K562 (cell line): ENCODE data around the gene SLC25A45. TPM values are rescaled to one million over a fixed set of nuclear protein-coding genes. Genes with fewer than 3 reads are reported as not detected.

Source experiments
- ARID2 ChIP-seq: fragments of 450-650 bp; IDR thresholded peaks from 2 replicates; pipeline ENCODE4 v1.6.1; 2017; ENCODE audit warnings: antibody characterized with exemption, mild to moderate bottlenecking
- BHLHE40 ChIP-seq: IDR thresholded peaks from 2 replicates; pipeline ENCODE4 v1.6.1; 2011; ENCODE audit warnings: low read length, improper control_type of control experiment
- C11orf30 ChIP-seq: fragments of 450-650 bp; IDR thresholded peaks from 2 replicates; pipeline ENCODE4 v1.6.1; 2016; ENCODE audit warnings: low read depth, mild to moderate bottlenecking
- CREB3L1 ChIP-seq: fragments of 450-650 bp; IDR thresholded peaks from 2 replicates; pipeline ENCODE4 v1.6.1; 2014; ENCODE audit warnings: low read depth, mild to moderate bottlenecking, moderate library complexity, borderline replicate concordance
- FIP1L1 ChIP-seq: fragments of 200-400 bp; formaldehyde crosslinking; IDR thresholded peaks from 2 replicates; pipeline ENCODE4 v1.6.1; 2018; ENCODE audit warnings: mild to moderate bottlenecking, low read depth, low read length; ENCODE audit not compliant: poor library complexity, severe bottlenecking
- FOXM1 ChIP-seq, 2 experiments: fragments of 450-650 bp in 1 of 2; sonication (generic) in 1 of 2; formaldehyde crosslinking in 1 of 2; IDR thresholded peaks; 2 replicates each; pipeline versions ENCODE4 v1.6.1 to v1.9.0; 2017 to 2022; ENCODE audit warnings: low read depth in 2 of 2, mild to moderate bottlenecking in 2 of 2, missing genetic modification reagents in 1 of 2, moderate library complexity in 1 of 2
- HNRNPLL ChIP-seq: fragments of 200-400 bp; formaldehyde crosslinking; IDR thresholded peaks from 2 replicates; pipeline ENCODE4 v1.6.1; 2017; ENCODE audit warnings: low read length, low read depth, mild to moderate bottlenecking; ENCODE audit not compliant: poor library complexity, severe bottlenecking
- KLF13 ChIP-seq: fragments of 450-650 bp; IDR thresholded peaks from 2 replicates; pipeline ENCODE4 v1.6.1; 2016; ENCODE audit warnings: missing genetic modification characterization, low read depth, mild to moderate bottlenecking, missing compliant biosample characterization, moderate library complexity, borderline replicate concordance
- MGA ChIP-seq: fragments of 450-650 bp; IDR thresholded peaks from 2 replicates; pipeline ENCODE4 v1.6.1; 2016; ENCODE audit warnings: mild to moderate bottlenecking, moderate library complexity
- PCBP1 ChIP-seq: fragments of 200-400 bp; formaldehyde crosslinking; IDR thresholded peaks from 2 replicates; pipeline ENCODE4 v1.6.1; 2018; ENCODE audit warnings: mild to moderate bottlenecking, low read depth, low read length; ENCODE audit not compliant: poor library complexity, severe bottlenecking
- RFX7 ChIP-seq: fragments of 250-450 bp; sonication (Bioruptor Pico); IDR thresholded peaks from 2 replicates; pipeline ENCODE4 v1.5.1; 2021; ENCODE audit warnings: mild to moderate bottlenecking
- SRSF7 ChIP-seq: fragments of 200-400 bp; formaldehyde crosslinking; optimal IDR thresholded peaks from 2 replicates; pipeline ENCODE3; 2017; ENCODE audit warnings: mild to moderate bottlenecking, low read depth, low read length
- ZNF165 ChIP-seq: fragments of 250-450 bp; sonication (Bioruptor Pico); IDR thresholded peaks from 2 replicates; pipeline ENCODE4 v1.4.0; 2020; ENCODE audit warnings: borderline replicate concordance
- ZNF24 ChIP-seq: fragments of 450-650 bp; IDR thresholded peaks from 2 replicates; pipeline ENCODE4 v1.6.1; 2016
- ZNF316 ChIP-seq: fragments of 450-650 bp; IDR thresholded peaks from 2 replicates; pipeline ENCODE4 v1.6.1; 2016
- ZNF324 ChIP-seq: fragments of 250-450 bp; sonication (Bioruptor Pico); IDR thresholded peaks from 2 replicates; pipeline ENCODE4 v1.4.0; 2020; ENCODE audit warnings: mild to moderate bottlenecking
- polyA plus RNA-seq, 8 experiments: library from polyadenylated mRNA; depleted of rRNA in 4 of 8; stranded (reverse) in 5 of 8; unstranded in 3 of 8; fragments of >200 nt; fragmentation: Nextera tagmentation in 2 of 8; fragmentation: Illumina TruSeq in 1 of 8; extraction: Ambion mirVana in 2 of 8; extraction: Trizol in 1 of 8; gene quantifications; 2 replicates each; pipeline versions ENCODE4 v1.2.1 to v1.2.3, GENCODE V29; 2011 to 2014; ENCODE audit warnings: inconsistent platforms in 1 of 8, missing spikeins in 1 of 8
- total RNA-seq, 7 experiments: library from RNA; depleted of rRNA in 6 of 7; stranded (reverse); fragments of >200 nt in 6 of 7; fragmentation: Illumina TruSeq in 2 of 7; extraction: Trizol in 2 of 7; gene quantifications; 2 replicates each; pipeline versions ENCODE4 v1.2.1 to v1.2.3, GENCODE V29; 2011 to 2021; ENCODE audit warnings: low replicate concordance in 1 of 7

SLC25A45 gene
- total and polyA plus RNA-seq, 9 of the 15 experiments (the other 6 are each of a cell fraction or from before 2014, with no cell fraction given): 0.15 to 2.3 (median 0.68) TPM

- TF ChIP-seq ZNF324 (CRISPR knock-in tag) (no peak; the same call in 1 of the 2 replicates), FOXM1 (IDR thresholded peaks at IDR 0.05; ENCODE audit: low read depth) (no peak), FOXM1 (CRISPR knock-in tag; IDR thresholded peaks at IDR 0.05; ENCODE audit: low read depth) (no peak), FIP1L1 (peak; percentile 52), ZNF165 (no peak), BHLHE40 (peak; percentile 37; the same call in 1 of the 2 replicates), C11orf30 (no peak), CREB3L1 (no peak), SRSF7 (no peak), KLF13 (tag) (peak; percentile 17; the same call in 1 of the 2 replicates), ZNF24 (peak; percentile 41; the same call in 1 of the 2 replicates), RFX7 (no peak), ZNF316 (no peak), ARID2 (peak; percentile 84), MGA (no peak), HNRNPLL (peak; percentile 43), PCBP1 (no peak)
Measured at GRCh38 chr11:65416341-65416824, 33.9 kb upstream of the SLC25A45 start (continued).
